HG03025 (cell line): ENCODE data around the gene TUBB4B.
"Not testable (repeated sequence)": the region's sequence is repeated elsewhere in the genome, so short reads cannot be mapped to it uniquely, and the experiment has no call there.

Experiments used
- ATAC-seq: cut with Tn5 transposase; IDR thresholded peaks from one replicate; pipeline ENCODE4 v1.9.1; 2021; ENCODE audit warnings: mild to moderate bottlenecking, moderate library complexity; ENCODE audit not compliant: unreplicated experiment, low FRiP score

TUBB4B gene

GRCh38 chr9:137250329-137251193 lies 9.5 kb downstream of the TUBB4B start:
- ATAC-seq, result no peak

- ATAC-seq, result no peak
Observed at GRCh38 chr9:137251194-137251461, 10.0 kb downstream of the TUBB4B start, which contains the start of gene STPG3. STPG3 (plus strand) TSS chr9:137251286; CDS start chr9:137251287, 1 bp downstream.

GRCh38 chr9:137251490-137252268 lies 10.6 kb downstream of the TUBB4B start:
- ATAC-seq, result no peak

GRCh38 chr9:137252555-137253506 lies 11.7 kb downstream of the TUBB4B start:
- no peak for ATAC-seq

- ATAC-seq, result no peak
Observed at GRCh38 chr9:137253717-137254623, 12.9 kb downstream of the TUBB4B start.

- ATAC-seq, result peak; percentile 79
Observed at GRCh38 chr9:137254624-137255447, 13.7 kb downstream of the TUBB4B start, which contains the start of gene NELFB. NELFB (plus strand) TSS chr9:137255327.

GRCh38 chr9:137255448-137256114 lies 14.5 kb downstream of the TUBB4B start:
- ATAC-seq, result no peak

- ATAC-seq, result no peak
Observed at GRCh38 chr9:137256362-137256761, 15.3 kb downstream of the TUBB4B start.

GRCh38 chr9:137256856-137257255 lies 15.8 kb downstream of the TUBB4B start:
- no peak for ATAC-seq

- ATAC-seq, result not testable (repeated sequence)
Observed at GRCh38 chr9:137262173-137262908, 21.3 kb downstream of the TUBB4B start.

GRCh38 chr9:137262909-137263285 lies 21.8 kb downstream of the TUBB4B start:
- ATAC-seq, result no peak

- ATAC-seq, result no peak
Observed at GRCh38 chr9:137263506-137263905, 22.4 kb downstream of the TUBB4B start.

- no peak for ATAC-seq
Observed at GRCh38 chr9:137264067-137264466, 23.0 kb downstream of the TUBB4B start.

- ATAC-seq, result no peak
Observed at GRCh38 chr9:137265496-137266161, 24.5 kb downstream of the TUBB4B start.

GRCh38 chr9:137266162-137266527 lies 25.1 kb downstream of the TUBB4B start:
- no peak for ATAC-seq

GRCh38 chr9:137266585-137267453 lies 25.7 kb downstream of the TUBB4B start:
- ATAC-seq, result no peak
